ENCODE data around the gene TCAP.

DNA sequence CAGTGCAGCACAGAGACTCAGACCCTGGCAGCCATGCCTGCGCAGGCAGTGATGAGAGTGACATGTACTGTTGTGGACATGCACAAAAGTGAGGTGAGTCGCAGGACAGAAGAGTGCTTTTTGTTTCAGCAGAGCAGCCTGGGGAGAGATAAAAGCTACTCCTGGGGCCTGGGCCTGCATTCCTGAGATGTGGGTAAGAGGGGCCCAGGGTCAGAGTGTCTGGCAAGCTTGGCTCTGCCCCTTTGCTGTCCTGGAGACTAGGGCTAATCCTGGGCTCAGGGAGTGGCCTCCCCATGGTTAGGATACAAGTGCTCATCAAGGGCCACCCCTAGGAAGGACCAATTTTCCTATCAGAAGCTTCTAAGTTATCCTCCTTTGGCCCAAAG, 29.9 kb downstream of the TCAP start:
- TF ChIP-seq, protein P1, sequence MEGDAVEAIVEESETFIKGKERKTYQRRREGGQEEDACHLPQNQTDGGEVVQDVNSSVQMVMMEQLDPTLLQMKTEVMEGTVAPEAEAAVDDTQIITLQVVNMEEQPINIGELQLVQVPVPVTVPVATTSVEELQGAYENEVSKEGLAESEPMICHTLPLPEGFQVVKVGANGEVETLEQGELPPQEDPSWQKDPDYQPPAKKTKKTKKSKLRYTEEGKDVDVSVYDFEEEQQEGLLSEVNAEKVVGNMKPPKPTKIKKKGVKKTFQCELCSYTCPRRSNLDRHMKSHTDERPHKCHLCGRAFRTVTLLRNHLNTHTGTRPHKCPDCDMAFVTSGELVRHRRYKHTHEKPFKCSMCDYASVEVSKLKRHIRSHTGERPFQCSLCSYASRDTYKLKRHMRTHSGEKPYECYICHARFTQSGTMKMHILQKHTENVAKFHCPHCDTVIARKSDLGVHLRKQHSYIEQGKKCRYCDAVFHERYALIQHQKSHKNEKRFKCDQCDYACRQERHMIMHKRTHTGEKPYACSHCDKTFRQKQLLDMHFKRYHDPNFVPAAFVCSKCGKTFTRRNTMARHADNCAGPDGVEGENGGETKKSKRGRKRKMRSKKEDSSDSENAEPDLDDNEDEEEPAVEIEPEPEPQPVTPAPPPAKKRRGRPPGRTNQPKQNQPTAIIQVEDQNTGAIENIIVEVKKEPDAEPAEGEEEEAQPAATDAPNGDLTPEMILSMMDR (optimal IDR thresholded peaks at IDR 0.05 in 1 of 3, IDR thresholded peaks at IDR 0.05 in 1 of 3, conservative IDR thresholded peaks at IDR 0.05 in 1 of 3; ENCODE audit: extremely low read depth in 1 of 3, insufficient read depth in 2 of 3, low read length in 3 of 3): no peak
- no peak for TF ChIP-seq EZH2 (IDR thresholded peaks at IDR 0.05; ENCODE audit: low read length)

Data from keratinocyte (primary cell).